OCI-LY3 (cell line): ENCODE data around the gene HES6.

Source experiments
- EZH2phosphoT487 ChIP-seq: fragments of 200-600 bp; shearing (Covaris generic); IDR thresholded peaks from 2 replicates; pipeline ENCODE4 v1.6.1; 2018; ENCODE audit warnings: antibody characterized with exemption, mixed run types, low read depth
- TF ChIP-seq, protein P1 (sequence below): fragments of 200-600, 300-600 bp; sonication (generic); IDR thresholded peaks from 2 replicates; pipeline ENCODE4 v1.5.1; 2014; ENCODE audit warnings: antibody characterized with exemption, low read length, low read depth

DNA sequence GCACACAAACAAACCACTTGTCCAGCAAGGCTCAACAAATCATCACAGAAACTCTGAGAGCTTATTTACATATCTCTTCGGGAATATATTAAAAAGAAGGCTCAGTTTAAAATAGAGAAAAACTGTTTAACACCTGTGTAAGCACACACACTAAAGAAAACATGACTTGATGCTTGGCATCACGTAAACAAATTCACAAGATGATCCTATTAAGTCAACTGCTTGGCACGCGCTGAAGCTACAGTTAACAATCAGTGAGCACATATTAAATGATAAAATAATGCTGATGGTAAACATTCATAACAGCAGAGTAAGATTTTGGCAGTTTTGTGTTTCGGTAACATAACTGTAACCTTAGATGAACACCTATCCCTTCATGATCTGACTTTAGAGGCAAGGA, 4.3 kb upstream of the HES6 start:
- TF ChIP-seq, protein P1, sequence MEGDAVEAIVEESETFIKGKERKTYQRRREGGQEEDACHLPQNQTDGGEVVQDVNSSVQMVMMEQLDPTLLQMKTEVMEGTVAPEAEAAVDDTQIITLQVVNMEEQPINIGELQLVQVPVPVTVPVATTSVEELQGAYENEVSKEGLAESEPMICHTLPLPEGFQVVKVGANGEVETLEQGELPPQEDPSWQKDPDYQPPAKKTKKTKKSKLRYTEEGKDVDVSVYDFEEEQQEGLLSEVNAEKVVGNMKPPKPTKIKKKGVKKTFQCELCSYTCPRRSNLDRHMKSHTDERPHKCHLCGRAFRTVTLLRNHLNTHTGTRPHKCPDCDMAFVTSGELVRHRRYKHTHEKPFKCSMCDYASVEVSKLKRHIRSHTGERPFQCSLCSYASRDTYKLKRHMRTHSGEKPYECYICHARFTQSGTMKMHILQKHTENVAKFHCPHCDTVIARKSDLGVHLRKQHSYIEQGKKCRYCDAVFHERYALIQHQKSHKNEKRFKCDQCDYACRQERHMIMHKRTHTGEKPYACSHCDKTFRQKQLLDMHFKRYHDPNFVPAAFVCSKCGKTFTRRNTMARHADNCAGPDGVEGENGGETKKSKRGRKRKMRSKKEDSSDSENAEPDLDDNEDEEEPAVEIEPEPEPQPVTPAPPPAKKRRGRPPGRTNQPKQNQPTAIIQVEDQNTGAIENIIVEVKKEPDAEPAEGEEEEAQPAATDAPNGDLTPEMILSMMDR: no peak
- TF ChIP-seq EZH2phosphoT487: no peak
